ENCODE data around the gene SMCO3.

DNA sequence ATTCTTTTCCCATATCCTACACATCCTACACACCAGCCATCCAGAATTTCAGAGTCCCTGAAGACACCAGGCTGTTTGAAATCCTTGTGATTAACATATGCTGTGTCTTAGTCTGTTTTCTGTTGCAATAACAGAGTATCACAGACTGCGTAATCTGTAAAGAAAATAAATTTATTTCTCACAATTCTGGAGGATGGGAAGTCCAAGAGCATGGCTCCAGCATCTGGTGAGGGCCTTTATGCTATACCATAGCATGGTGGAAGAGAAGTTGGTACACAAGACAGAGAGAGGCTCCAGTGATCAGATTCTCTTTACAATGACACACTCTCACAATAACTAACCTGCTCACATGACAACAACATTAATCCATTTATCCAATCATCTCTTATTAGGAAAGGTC, 25.3 kb upstream of the SMCO3 start:
- TF ChIP-seq, protein P1, sequence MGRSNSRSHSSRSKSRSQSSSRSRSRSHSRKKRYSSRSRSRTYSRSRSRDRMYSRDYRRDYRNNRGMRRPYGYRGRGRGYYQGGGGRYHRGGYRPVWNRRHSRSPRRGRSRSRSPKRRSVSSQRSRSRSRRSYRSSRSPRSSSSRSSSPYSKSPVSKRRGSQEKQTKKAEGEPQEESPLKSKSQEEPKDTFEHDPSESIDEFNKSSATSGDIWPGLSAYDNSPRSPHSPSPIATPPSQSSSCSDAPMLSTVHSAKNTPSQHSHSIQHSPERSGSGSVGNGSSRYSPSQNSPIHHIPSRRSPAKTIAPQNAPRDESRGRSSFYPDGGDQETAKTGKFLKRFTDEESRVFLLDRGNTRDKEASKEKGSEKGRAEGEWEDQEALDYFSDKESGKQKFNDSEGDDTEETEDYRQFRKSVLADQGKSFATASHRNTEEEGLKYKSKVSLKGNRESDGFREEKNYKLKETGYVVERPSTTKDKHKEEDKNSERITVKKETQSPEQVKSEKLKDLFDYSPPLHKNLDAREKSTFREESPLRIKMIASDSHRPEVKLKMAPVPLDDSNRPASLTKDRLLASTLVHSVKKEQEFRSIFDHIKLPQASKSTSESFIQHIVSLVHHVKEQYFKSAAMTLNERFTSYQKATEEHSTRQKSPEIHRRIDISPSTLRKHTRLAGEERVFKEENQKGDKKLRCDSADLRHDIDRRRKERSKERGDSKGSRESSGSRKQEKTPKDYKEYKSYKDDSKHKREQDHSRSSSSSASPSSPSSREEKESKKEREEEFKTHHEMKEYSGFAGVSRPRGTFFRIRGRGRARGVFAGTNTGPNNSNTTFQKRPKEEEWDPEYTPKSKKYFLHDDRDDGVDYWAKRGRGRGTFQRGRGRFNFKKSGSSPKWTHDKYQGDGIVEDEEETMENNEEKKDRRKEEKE (IDR thresholded peaks at IDR 0.05), result no peak
- TF ChIP-seq, protein P2, sequence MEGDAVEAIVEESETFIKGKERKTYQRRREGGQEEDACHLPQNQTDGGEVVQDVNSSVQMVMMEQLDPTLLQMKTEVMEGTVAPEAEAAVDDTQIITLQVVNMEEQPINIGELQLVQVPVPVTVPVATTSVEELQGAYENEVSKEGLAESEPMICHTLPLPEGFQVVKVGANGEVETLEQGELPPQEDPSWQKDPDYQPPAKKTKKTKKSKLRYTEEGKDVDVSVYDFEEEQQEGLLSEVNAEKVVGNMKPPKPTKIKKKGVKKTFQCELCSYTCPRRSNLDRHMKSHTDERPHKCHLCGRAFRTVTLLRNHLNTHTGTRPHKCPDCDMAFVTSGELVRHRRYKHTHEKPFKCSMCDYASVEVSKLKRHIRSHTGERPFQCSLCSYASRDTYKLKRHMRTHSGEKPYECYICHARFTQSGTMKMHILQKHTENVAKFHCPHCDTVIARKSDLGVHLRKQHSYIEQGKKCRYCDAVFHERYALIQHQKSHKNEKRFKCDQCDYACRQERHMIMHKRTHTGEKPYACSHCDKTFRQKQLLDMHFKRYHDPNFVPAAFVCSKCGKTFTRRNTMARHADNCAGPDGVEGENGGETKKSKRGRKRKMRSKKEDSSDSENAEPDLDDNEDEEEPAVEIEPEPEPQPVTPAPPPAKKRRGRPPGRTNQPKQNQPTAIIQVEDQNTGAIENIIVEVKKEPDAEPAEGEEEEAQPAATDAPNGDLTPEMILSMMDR (IDR thresholded peaks at IDR 0.05 in 2 of 3, conservative IDR thresholded peaks at IDR 0.05 in 1 of 3; ENCODE audit: control insufficient read depth in 2 of 3, extremely low read depth in 1 of 3, insufficient read depth in 1 of 3, low read depth in 3 of 3, low read length in 3 of 3), result no peak
- TF ChIP-seq, protein P3, sequence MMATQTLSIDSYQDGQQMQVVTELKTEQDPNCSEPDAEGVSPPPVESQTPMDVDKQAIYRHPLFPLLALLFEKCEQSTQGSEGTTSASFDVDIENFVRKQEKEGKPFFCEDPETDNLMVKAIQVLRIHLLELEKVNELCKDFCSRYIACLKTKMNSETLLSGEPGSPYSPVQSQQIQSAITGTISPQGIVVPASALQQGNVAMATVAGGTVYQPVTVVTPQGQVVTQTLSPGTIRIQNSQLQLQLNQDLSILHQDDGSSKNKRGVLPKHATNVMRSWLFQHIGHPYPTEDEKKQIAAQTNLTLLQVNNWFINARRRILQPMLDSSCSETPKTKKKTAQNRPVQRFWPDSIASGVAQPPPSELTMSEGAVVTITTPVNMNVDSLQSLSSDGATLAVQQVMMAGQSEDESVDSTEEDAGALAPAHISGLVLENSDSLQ (IDR thresholded peaks at IDR 0.05), result no peak
- TF ChIP-seq CHD2 (IDR thresholded peaks at IDR 0.05; ENCODE audit: borderline replicate concordance, low read depth, low read length), result no peak
- TF ChIP-seq JUND (IDR thresholded peaks at IDR 0.05; ENCODE audit: low read depth, low read length), result no peak
- TF ChIP-seq CBX5 (IDR thresholded peaks at IDR 0.05; ENCODE audit: low read depth), result no peak
- TF ChIP-seq SPI1 (IDR thresholded peaks at IDR 0.05; ENCODE audit: borderline replicate concordance, insufficient read depth, low read depth, low read length), result no peak
- TF ChIP-seq EZH2 (IDR thresholded peaks at IDR 0.05; ENCODE audit: borderline replicate concordance, control insufficient read depth, low read depth, low read length), result no peak
- no peak for TF ChIP-seq ZNF622 (IDR thresholded peaks at IDR 0.05)
- no peak for TF ChIP-seq POLR2AphosphoS2 (IDR thresholded peaks at IDR 0.05; ENCODE audit: low read depth, low read length)
